AG09319 (cell line): ENCODE results near the gene FMNL1.
"Not testable (repeated sequence)": the region's sequence is repeated elsewhere in the genome, so short reads cannot be mapped to it uniquely, and the experiment has no call there.

Experiments
- DNase-seq: peaks from one replicate; pipeline ENCODE4 v3.0.0-alpha.2; 2010; ENCODE audit warnings: low read depth; ENCODE audit errors: extremely low read depth
- CTCF ChIP-seq: IDR thresholded peaks from 2 replicates; pipeline ENCODE4 v1.5.1; 2011; ENCODE audit warnings: low read depth, mild to moderate bottlenecking, inconsistent platforms, low read length, moderate library complexity

Gene FMNL1

GRCh38 chr17:45246861-45247428, 25.3 kb downstream of the FMNL1 start:
- DNase-seq, result no peak

GRCh38 chr17:45247429-45248131, 25.9 kb downstream of the FMNL1 start:
- DNase-seq, result peak; percentile 47
- TF ChIP-seq CTCF, result no peak

More at GRCh38 chr17:45246861-45247428, 25.3 kb downstream of the FMNL1 start:
- TF ChIP-seq CTCF, result peak; percentile 53

- DNase-seq, result no peak
- no peak for TF ChIP-seq CTCF
Observed at GRCh38 chr17:45248132-45248957, 26.7 kb downstream of the FMNL1 start.

- TF ChIP-seq CTCF, result no peak
- no peak for DNase-seq
Observed at GRCh38 chr17:45251931-45252330, 30.2 kb downstream of the FMNL1 start.

GRCh38 chr17:45253237-45253636, 31.6 kb downstream of the FMNL1 start:
- DNase-seq, result not testable (repeated sequence)

DNA sequence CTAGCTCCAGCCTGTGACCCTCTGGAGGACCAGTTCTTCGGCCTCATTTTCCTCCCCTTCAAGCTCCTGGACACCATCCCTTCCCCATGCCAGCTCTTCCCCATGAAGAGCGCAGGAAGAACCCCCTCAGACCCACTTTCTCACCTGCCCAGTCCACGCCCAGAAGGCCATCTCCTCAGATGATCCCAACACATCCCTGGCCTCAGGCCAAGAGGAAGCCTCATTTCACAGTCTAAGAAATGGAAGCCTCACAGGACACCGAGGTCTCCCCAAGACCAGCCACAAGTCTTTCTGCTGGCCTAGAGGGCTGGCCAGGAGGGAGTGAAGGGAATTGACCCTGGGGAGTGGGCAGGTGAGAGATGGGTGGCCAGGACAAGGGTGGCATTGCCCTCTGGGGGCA, 32.2 kb downstream of the FMNL1 start:
- no peak for DNase-seq
- TF ChIP-seq CTCF, result no peak

GRCh38 chr17:45255358-45255757, 33.7 kb downstream of the FMNL1 start:
- DNase-seq, result no peak
- no peak for TF ChIP-seq CTCF
